HEK293T (cell line): Measurements from ENCODE around the gene ITGA8.
"Not testable (repeated sequence)": the region's sequence is repeated elsewhere in the genome, so short reads cannot be mapped to it uniquely, and the experiment has no call there.

Experiments used
- ARNT ChIP-seq: fragments of 450-650 bp; IDR thresholded peaks from 2 replicates; pipeline ENCODE4 v1.6.1; 2017; ENCODE audit warnings: mild to moderate bottlenecking
- BHLHE40 ChIP-seq: fragments of 450-650 bp; IDR thresholded peaks from 2 replicates; pipeline ENCODE4 v1.6.1; 2016; ENCODE audit warnings: mild to moderate bottlenecking, moderate library complexity, borderline replicate concordance
- ELF4 ChIP-seq: fragments of 450-650 bp; IDR thresholded peaks from 2 replicates; pipeline ENCODE4 v1.6.1; 2017; ENCODE audit warnings: antibody characterized with exemption
- FOXM1 ChIP-seq: fragments of 450-650 bp; IDR thresholded peaks from 2 replicates; pipeline ENCODE4 v1.6.1; 2017; ENCODE audit warnings: mild to moderate bottlenecking, borderline replicate concordance
- L3MBTL2 ChIP-seq: fragments of 450-650 bp; conservative IDR thresholded peaks from 2 replicates; pipeline ENCODE4 v1.6.1; 2016; ENCODE audit warnings: mild to moderate bottlenecking
- SUZ12 ChIP-seq: fragments of 450-650 bp; IDR thresholded peaks from 2 replicates; pipeline ENCODE4 v1.6.1; 2016; ENCODE audit warnings: mild to moderate bottlenecking
- ZNF384 ChIP-seq: fragments of 450-650 bp; IDR thresholded peaks from 2 replicates; pipeline ENCODE4 v1.6.1; 2016
- TF ChIP-seq, protein P1 (sequence below): fragments of 450-650 bp; IDR thresholded peaks from 2 replicates; pipeline ENCODE4 v1.6.1; 2016

DNA sequence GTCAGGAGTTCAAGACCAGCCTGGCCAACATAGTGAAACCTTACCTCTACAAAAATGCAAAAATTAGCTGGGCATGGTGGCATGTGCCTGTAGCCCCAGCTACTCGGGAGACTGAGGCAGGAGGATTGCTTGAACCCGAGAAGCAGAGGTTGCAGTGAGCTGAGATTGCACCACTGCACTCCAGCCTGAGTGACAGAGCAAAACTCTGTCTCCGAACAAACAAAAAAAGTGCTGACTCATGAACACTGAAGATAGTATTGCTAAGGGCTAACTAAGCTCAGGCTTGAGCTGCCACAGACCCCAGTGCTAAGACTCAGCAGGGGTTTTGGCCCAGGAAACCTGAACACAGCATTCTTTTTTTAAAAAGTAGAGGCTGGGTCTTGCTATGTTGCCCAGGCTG is 162.6 kb downstream of the ITGA8 start:
- not testable (repeated sequence) for TF ChIP-seq ELF4, ZNF384, ARNT, BHLHE40, L3MBTL2, SUZ12, FOXM1
- TF ChIP-seq, protein P1, sequence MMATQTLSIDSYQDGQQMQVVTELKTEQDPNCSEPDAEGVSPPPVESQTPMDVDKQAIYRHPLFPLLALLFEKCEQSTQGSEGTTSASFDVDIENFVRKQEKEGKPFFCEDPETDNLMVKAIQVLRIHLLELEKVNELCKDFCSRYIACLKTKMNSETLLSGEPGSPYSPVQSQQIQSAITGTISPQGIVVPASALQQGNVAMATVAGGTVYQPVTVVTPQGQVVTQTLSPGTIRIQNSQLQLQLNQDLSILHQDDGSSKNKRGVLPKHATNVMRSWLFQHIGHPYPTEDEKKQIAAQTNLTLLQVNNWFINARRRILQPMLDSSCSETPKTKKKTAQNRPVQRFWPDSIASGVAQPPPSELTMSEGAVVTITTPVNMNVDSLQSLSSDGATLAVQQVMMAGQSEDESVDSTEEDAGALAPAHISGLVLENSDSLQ: not testable (repeated sequence)
